Endothelial cell (in vitro differentiated cells): ENCODE data around the gene IL1RL1. TPM values are rescaled to one million over a fixed set of nuclear protein-coding genes. Genes with fewer than 3 reads are reported as not detected.

ENCODE experiments used
- DNase-seq: peaks from one replicate; pipeline ENCODE4 v3.0.0; 2021; ENCODE audit warnings: low spot score
- H3K27ac Mint-ChIP-seq: one replicate; pipeline ENCODE4 v1.8.0; 2021; ENCODE audit warnings: mixed read lengths, inconsistent platforms; ENCODE audit not compliant: unreplicated experiment
- H3K27me3 Mint-ChIP-seq: one replicate; pipeline ENCODE4 v1.8.0; 2021; ENCODE audit warnings: mild to moderate bottlenecking, moderate library complexity, mixed read lengths, inconsistent platforms; ENCODE audit not compliant: unreplicated experiment
- H3K36me3 Mint-ChIP-seq: one replicate; pipeline ENCODE4 v1.8.0; 2021; ENCODE audit warnings: mild to moderate bottlenecking, low read depth, mixed read lengths, inconsistent platforms; ENCODE audit not compliant: unreplicated experiment
- H3K4me1 Mint-ChIP-seq: one replicate; pipeline ENCODE4 v1.8.0; 2021; ENCODE audit warnings: mild to moderate bottlenecking, mixed read lengths, inconsistent platforms; ENCODE audit not compliant: unreplicated experiment
- H3K4me3 Mint-ChIP-seq: one replicate; pipeline ENCODE4 v1.8.0; 2021; ENCODE audit warnings: mild to moderate bottlenecking, mixed read lengths, inconsistent platforms; ENCODE audit not compliant: unreplicated experiment
- H3K9me3 Mint-ChIP-seq: one replicate; pipeline ENCODE4 v1.8.0; 2021; ENCODE audit warnings: mixed read lengths, inconsistent platforms; ENCODE audit not compliant: unreplicated experiment
- CTCF ChIP-seq: fragments of 200-600 bp; sonication (generic); IDR thresholded peaks from one replicate; pipeline ENCODE4 v1.5.0; 2021; ENCODE audit warnings: antibody characterized with exemption; ENCODE audit not compliant: unreplicated experiment
- long read RNA-seq: library from polyadenylated mRNA; unstranded; transcript quantifications from one replicate; pipeline ENCODE4 v2.0.0, GENCODE V29; 2020; ENCODE audit not compliant: unreplicated experiment
- total RNA-seq: library from RNA; stranded (reverse); fragmentation: NEBNext Ultra II Directional; extraction: Animal tissue kit (Norgen Biotek cat#: 25700); gene quantifications from one replicate; pipeline ENCODE4 v1.2.1, GENCODE V29; 2021; ENCODE audit not compliant: unreplicated experiment

Gene IL1RL1
- total RNA-seq: 0.10 TPM
- long read RNA-seq: 0 reads

- H3K36me3 Mint-ChIP-seq: no peaks in the 10 kb centered on the region
- peaks cover 3% of the 10 kb centered on the region for H3K4me1 Mint-ChIP-seq
- TF ChIP-seq CTCF: no peak
- no peak within 1 kb of the TSS for H3K27ac Mint-ChIP-seq
- no peaks in the 10 kb centered on the region for H3K27me3 Mint-ChIP-seq
- H3K4me3 Mint-ChIP-seq: no peak within 1 kb of the TSS
- DNase-seq: no peak
- H3K9me3 Mint-ChIP-seq: no peaks in the 10 kb centered on the region
Measured at GRCh38 chr2:102310964-102311640, at the start of gene IL1RL1. IL1RL1 (plus strand) TSS chr2:102311563; CDS start chr2:102338265, 26,702 bp downstream.

GRCh38 chr2:102262216-102263129 is 48.9 kb upstream of the IL1RL1 start:
- H3K9me3 Mint-ChIP-seq: no peaks in the 10 kb centered on the region
- H3K4me1 Mint-ChIP-seq: no peaks in the 10 kb centered on the region
- no peaks in the 10 kb centered on the region for H3K36me3 Mint-ChIP-seq
- no peak for DNase-seq
- H3K27me3 Mint-ChIP-seq: peaks cover 2% of the 10 kb centered on the region
- no peak overlapping the region for H3K27ac Mint-ChIP-seq
- no peak for TF ChIP-seq CTCF
- no peak overlapping the region for H3K4me3 Mint-ChIP-seq

- Mint-ChIP-seq H3K4me3 (no peak overlapping the region), H3K27ac (no peak overlapping the region), H3K4me1 (no peaks in the 10 kb centered on the region), H3K27me3 (peaks cover 5% of the 10 kb centered on the region), H3K9me3 (no peaks in the 10 kb centered on the region), H3K36me3 (no peaks in the 10 kb centered on the region)
- TF ChIP-seq CTCF: no peak
- no peak for DNase-seq
Measured at GRCh38 chr2:102264952-102265351, 46.4 kb upstream of the IL1RL1 start.

GRCh38 chr2:102266204-102266603 is 45.2 kb upstream of the IL1RL1 start:
- Mint-ChIP-seq H3K27ac (no peak overlapping the region), H3K4me1 (no peaks in the 10 kb centered on the region), H3K36me3 (no peaks in the 10 kb centered on the region), H3K9me3 (no peaks in the 10 kb centered on the region), H3K4me3 (no peak overlapping the region), H3K27me3 (peaks cover 9% of the 10 kb centered on the region)
- DNase-seq: no peak
- TF ChIP-seq CTCF: no peak

GRCh38 chr2:102267774-102268173 is 43.6 kb upstream of the IL1RL1 start:
- Mint-ChIP-seq H3K4me1 (no peaks in the 10 kb centered on the region), H3K4me3 (no peak overlapping the region), H3K36me3 (no peaks in the 10 kb centered on the region), H3K27me3 (peaks cover 9% of the 10 kb centered on the region), H3K27ac (no peak overlapping the region), H3K9me3 (no peaks in the 10 kb centered on the region)
- DNase-seq: no peak
- no peak for TF ChIP-seq CTCF
